ENCODE results near the gene ZSCAN23. TPM values are rescaled to one million over a fixed set of nuclear protein-coding genes. Genes with fewer than 3 reads are reported as not detected.

ZSCAN23 gene
- total and polyA plus RNA-seq, 8 donors: 0.42 to 3.3 (median 1.1) TPM

DNA sequence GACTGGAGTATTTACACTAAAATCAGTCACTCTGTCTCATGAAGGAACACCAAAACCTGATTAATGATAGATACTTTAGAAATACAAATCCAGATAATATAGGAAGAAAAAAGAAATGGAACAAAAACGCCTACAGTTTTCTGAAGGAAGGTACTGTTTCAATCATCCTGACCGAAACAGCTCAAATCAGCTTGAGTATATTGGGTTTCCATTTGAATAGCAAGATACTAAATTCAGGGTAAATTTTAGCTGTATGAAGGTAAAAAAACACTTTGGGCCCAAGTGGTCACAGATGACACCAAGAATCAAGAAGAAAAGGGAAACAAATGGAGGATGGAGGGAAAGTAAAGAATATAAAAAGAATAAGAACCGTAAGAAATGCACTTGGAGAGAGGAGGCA, 6.9 kb downstream of the ZSCAN23 start:
- no peak for DNase-seq
- ATAC-seq: no peak
- Histone ChIP-seq H3K4me1 (no peaks in the 10 kb centered on the region), H3K36me3 (no peaks in the 10 kb centered on the region), H3K9me3 (no peaks in the 10 kb centered on the region), H3K27ac (no peak overlapping the region), H3K4me3 (no peak overlapping the region), H3K27me3 (no peaks in the 10 kb centered on the region)
- FAIRE-seq: no peak
- TF ChIP-seq, protein P1, sequence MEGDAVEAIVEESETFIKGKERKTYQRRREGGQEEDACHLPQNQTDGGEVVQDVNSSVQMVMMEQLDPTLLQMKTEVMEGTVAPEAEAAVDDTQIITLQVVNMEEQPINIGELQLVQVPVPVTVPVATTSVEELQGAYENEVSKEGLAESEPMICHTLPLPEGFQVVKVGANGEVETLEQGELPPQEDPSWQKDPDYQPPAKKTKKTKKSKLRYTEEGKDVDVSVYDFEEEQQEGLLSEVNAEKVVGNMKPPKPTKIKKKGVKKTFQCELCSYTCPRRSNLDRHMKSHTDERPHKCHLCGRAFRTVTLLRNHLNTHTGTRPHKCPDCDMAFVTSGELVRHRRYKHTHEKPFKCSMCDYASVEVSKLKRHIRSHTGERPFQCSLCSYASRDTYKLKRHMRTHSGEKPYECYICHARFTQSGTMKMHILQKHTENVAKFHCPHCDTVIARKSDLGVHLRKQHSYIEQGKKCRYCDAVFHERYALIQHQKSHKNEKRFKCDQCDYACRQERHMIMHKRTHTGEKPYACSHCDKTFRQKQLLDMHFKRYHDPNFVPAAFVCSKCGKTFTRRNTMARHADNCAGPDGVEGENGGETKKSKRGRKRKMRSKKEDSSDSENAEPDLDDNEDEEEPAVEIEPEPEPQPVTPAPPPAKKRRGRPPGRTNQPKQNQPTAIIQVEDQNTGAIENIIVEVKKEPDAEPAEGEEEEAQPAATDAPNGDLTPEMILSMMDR (IDR thresholded peaks at IDR 0.05): no peak
- intact Hi-C loops (cut with DNase I): no loop called here
- 89 to 91% methylated on average over 3 of the region's 3 CpGs for WGBS, 2 donors

DNA sequence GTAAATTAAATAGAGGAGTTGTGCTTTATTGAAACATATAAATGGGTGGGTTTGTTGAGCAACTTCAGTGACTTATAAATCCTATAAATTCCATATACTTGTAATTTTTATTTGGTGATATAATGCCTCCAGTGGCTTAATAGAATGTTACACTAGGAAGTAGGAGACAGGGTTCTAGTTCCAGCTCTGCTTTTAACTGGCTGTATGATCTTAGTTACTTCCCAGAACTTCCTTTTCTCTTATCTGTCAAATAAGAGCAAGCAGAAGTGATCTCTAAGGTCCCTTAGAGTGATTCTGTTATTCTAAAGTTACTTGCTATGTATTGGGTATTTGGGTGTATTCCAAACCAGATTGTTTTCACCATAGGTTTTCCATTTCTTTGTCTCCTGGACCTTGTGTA, 10.2 kb downstream of the ZSCAN23 start:
- Histone ChIP-seq H3K27ac (no peak overlapping the region), H3K27me3 (no peaks in the 10 kb centered on the region), H3K4me1 (no peaks in the 10 kb centered on the region), H3K9me3 (no peaks in the 10 kb centered on the region), H3K4me3 (no peak overlapping the region), H3K36me3 (no peaks in the 10 kb centered on the region)
- intact Hi-C loops (cut with DNase I): no loop called here
- FAIRE-seq: no peak
- ATAC-seq: no peak
- DNase-seq: no peak
- TF ChIP-seq, protein P1 (IDR thresholded peaks at IDR 0.05): no peak

DNA sequence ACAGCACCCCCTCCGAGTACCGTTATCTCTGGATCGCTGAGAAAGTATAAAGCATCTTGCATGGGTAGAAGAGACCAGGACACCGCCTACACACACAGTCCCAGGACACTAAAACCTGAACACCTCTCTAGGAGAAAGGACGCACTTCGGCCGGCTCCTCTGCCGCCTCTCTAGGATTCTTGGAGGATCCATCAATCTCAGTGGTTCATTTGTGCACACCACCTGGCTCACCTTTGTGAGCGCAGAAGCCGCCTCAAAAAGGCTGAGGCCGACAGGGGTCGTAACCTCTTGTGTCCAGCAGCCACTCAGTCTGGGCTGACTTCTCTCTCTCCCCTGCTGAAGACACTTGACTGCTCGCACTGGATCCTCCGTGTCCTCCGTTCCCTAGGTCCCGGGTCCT, 13.5 kb downstream of the ZSCAN23 start:
- TF ChIP-seq, protein P1 (IDR thresholded peaks at IDR 0.05): no peak
- no peaks in the 10 kb centered on the region for H3K27me3 ChIP-seq
- FAIRE-seq (no peak), ATAC-seq (no peak), DNase-seq (no peak)
- H3K27ac ChIP-seq: no peak overlapping the region
- WGBS, 2 donors: 92 to 96% methylated on average over 16 of the region's 16 CpGs
- H3K4me3 ChIP-seq: no peak overlapping the region
- no peaks in the 10 kb centered on the region for H3K9me3 ChIP-seq
- H3K4me1 ChIP-seq: no peaks in the 10 kb centered on the region
- H3K36me3 ChIP-seq: no peaks in the 10 kb centered on the region
- intact Hi-C loops (cut with DNase I): no loop called here

DNA sequence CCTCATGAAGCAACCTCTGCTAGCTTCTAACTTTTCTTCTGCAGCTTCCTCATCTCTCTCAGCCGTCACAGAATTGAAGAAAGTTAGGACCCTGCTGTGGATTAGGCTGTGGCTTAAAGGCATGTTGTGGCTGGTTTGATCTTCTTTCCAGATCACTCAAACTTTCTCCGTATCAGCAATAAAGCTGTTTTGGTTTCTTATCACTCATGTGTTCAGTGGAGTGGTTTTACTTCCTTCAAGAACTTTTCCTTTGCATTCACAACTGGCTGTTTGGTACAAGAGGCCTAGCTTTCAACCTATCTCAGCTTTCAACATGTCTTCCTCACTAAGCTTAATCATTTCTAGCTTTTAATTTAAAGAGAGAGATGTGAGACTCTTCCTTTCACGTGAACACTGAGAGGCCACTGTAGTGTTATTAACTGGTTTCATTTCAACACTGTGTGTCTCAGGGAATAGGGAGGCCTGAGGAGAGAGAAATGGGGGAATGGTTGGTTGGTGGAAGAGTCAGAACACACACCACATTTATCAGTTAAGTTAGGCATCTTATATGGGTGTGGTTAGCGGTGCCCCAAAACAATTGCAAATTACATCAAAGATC, 17.2 kb downstream of the ZSCAN23 start:
- no peak for ATAC-seq
- no peak for DNase-seq
- Histone ChIP-seq H3K36me3 (no peaks in the 10 kb centered on the region), H3K4me3 (no peak overlapping the region), H3K27me3 (no peaks in the 10 kb centered on the region), H3K27ac (no peak overlapping the region), H3K4me1 (no peaks in the 10 kb centered on the region), H3K9me3 (no peaks in the 10 kb centered on the region)
- TF ChIP-seq, protein P1 (IDR thresholded peaks at IDR 0.05): no peak
- WGBS, 2 donors: 81 to 99% methylated on average over 4 of the region's 4 CpGs
- intact Hi-C loops (cut with DNase I): no loop called here
- FAIRE-seq: no peak

DNA sequence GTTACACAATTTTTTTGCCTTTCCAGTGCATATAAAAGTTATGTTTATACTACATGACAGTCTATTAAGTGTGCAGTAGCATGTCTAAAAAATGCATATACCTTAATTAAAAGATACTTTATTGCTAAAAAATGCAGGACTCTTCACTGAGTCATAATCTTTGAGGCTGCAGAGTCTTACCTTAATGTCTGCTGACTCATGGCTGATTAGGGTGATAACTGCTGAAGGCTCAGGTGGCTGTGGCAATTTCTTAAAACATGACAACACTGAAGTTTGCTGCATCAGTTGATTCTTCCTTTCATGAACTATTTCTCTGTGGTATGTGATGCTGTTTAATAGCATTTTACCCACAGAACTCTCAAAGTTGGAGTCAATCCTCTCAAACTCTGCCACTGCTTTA, 19.1 kb downstream of the ZSCAN23 start:
- H3K4me3 ChIP-seq: no peak overlapping the region
- FAIRE-seq (no peak), DNase-seq (no peak), ATAC-seq (no peak)
- no peak overlapping the region for H3K27ac ChIP-seq
- no peaks in the 10 kb centered on the region for H3K27me3 ChIP-seq
- TF ChIP-seq, protein P1 (IDR thresholded peaks at IDR 0.05): no peak
- H3K4me1 ChIP-seq: no peaks in the 10 kb centered on the region
- no peaks in the 10 kb centered on the region for H3K9me3 ChIP-seq
- H3K36me3 ChIP-seq: no peaks in the 10 kb centered on the region
- intact Hi-C loops (cut with DNase I): no loop called here

Measured in pancreas (tissue), 10 donors.